Activated naive CD8-positive, alpha-beta T cell (primary cell): ENCODE data around the gene MITF.

Experiments used
- H3K27ac Mint-ChIP-seq: one replicate; pipeline ENCODE4 v1.8.0; 2021; ENCODE audit warnings: mixed read lengths
- H3K27me3 Mint-ChIP-seq: one replicate; pipeline ENCODE4 v1.8.0; 2021; ENCODE audit warnings: mixed read lengths
- H3K36me3 Mint-ChIP-seq: one replicate; pipeline ENCODE4 v1.8.0; 2021; ENCODE audit warnings: mixed read lengths
- H3K4me1 Mint-ChIP-seq: one replicate; pipeline ENCODE4 v1.8.0; 2021; ENCODE audit warnings: low read depth, mixed read lengths
- H3K4me3 Mint-ChIP-seq: one replicate; pipeline ENCODE4 v1.8.0; 2021; ENCODE audit warnings: mild to moderate bottlenecking, mixed read lengths
- H3K9me3 Mint-ChIP-seq: one replicate; pipeline ENCODE4 v1.8.0; 2021; ENCODE audit warnings: low read depth, mixed read lengths

The MITF gene

GRCh38 chr3:69739204-69740102, at the start of gene MITF:
Gene MITF, plus strand, starts transcription at chr3:69739464. Its CDS starts 134 bp downstream, at chr3:69739598.
- Mint-ChIP-seq H3K27me3 (peaks cover 40% of the 10 kb centered on the region), H3K27ac (no peak within 1 kb of the TSS), H3K4me1 (peaks cover 12% of the 10 kb centered on the region), H3K4me3 (peak within 1 kb of the TSS; percentile 32), H3K9me3 (no peaks in the 10 kb centered on the region), H3K36me3 (no peaks in the 10 kb centered on the region)

GRCh38 chr3:69691860-69692259, 47.4 kb upstream of the MITF start:
- Mint-ChIP-seq H3K4me1 (no peaks in the 10 kb centered on the region), H3K27me3 (peaks cover 2% of the 10 kb centered on the region)

GRCh38 chr3:69692761-69693160, 46.5 kb upstream of the MITF start:
- Mint-ChIP-seq H3K27me3 (peaks cover 2% of the 10 kb centered on the region), H3K4me1 (no peaks in the 10 kb centered on the region), H3K36me3 (no peaks in the 10 kb centered on the region), H3K4me3 (no peak overlapping the region), H3K9me3 (no peaks in the 10 kb centered on the region), H3K27ac (no peak overlapping the region)

More at GRCh38 chr3:69691860-69692259, 47.4 kb upstream of the MITF start:
- Mint-ChIP-seq H3K36me3 (no peaks in the 10 kb centered on the region), H3K27ac (no peak overlapping the region), H3K4me3 (no peak overlapping the region), H3K9me3 (no peaks in the 10 kb centered on the region)

GRCh38 chr3:69695443-69695842, 43.8 kb upstream of the MITF start:
- Mint-ChIP-seq H3K27ac (no peak overlapping the region), H3K36me3 (no peaks in the 10 kb centered on the region), H3K9me3 (no peaks in the 10 kb centered on the region), H3K4me3 (no peak overlapping the region), H3K4me1 (no peaks in the 10 kb centered on the region), H3K27me3 (peaks cover 2% of the 10 kb centered on the region)

GRCh38 chr3:69695933-69696332, 43.3 kb upstream of the MITF start:
- H3K27me3 Mint-ChIP-seq: no peaks in the 10 kb centered on the region
- H3K4me3 Mint-ChIP-seq: no peak overlapping the region
- no peaks in the 10 kb centered on the region for H3K36me3 Mint-ChIP-seq
- H3K27ac Mint-ChIP-seq: no peak overlapping the region
- no peaks in the 10 kb centered on the region for H3K4me1 Mint-ChIP-seq
- no peaks in the 10 kb centered on the region for H3K9me3 Mint-ChIP-seq

GRCh38 chr3:69696367-69696766, 42.9 kb upstream of the MITF start:
- no peak overlapping the region for H3K27ac Mint-ChIP-seq
- H3K36me3 Mint-ChIP-seq: no peaks in the 10 kb centered on the region
- H3K4me3 Mint-ChIP-seq: no peak overlapping the region
- H3K27me3 Mint-ChIP-seq: no peaks in the 10 kb centered on the region
- no peaks in the 10 kb centered on the region for H3K4me1 Mint-ChIP-seq
- no peaks in the 10 kb centered on the region for H3K9me3 Mint-ChIP-seq

- Mint-ChIP-seq H3K27me3 (no peaks in the 10 kb centered on the region), H3K36me3 (no peaks in the 10 kb centered on the region), H3K9me3 (no peaks in the 10 kb centered on the region)
Observed at GRCh38 chr3:69697381-69697780, 41.9 kb upstream of the MITF start.

GRCh38 chr3:69698728-69699127, 40.5 kb upstream of the MITF start:
- Mint-ChIP-seq H3K36me3 (no peaks in the 10 kb centered on the region), H3K4me3 (no peak overlapping the region), H3K9me3 (no peaks in the 10 kb centered on the region)

More at GRCh38 chr3:69697381-69697780, 41.9 kb upstream of the MITF start:
- no peak overlapping the region for H3K27ac Mint-ChIP-seq
- no peaks in the 10 kb centered on the region for H3K4me1 Mint-ChIP-seq
- no peak overlapping the region for H3K4me3 Mint-ChIP-seq

DNA sequence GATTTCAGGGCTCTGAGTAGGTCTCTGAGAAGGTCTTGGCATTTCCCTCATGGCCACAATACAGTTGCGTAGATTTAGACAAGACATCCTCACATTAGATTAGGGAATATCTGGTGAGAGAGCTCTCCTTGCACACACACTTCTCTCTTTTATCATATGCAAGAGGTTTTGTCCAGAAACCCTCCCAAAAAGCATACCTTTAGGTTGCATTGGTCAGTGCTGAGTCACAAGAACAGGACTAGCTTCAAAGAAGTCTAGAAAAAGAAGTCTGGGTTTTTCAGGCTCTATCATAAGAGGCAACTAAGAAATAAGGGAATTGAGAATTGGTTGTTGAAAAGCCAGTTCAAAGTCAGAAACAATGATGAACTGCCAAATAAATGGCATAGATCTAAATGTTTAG, 40.1 kb upstream of the MITF start:
- no peak overlapping the region for H3K4me3 Mint-ChIP-seq
- no peaks in the 10 kb centered on the region for H3K4me1 Mint-ChIP-seq
- H3K27me3 Mint-ChIP-seq: no peaks in the 10 kb centered on the region

More at GRCh38 chr3:69698728-69699127, 40.5 kb upstream of the MITF start:
- Mint-ChIP-seq H3K4me1 (no peaks in the 10 kb centered on the region), H3K27ac (no peak overlapping the region), H3K27me3 (no peaks in the 10 kb centered on the region)

GRCh38 chr3:69700949-69701348, 38.3 kb upstream of the MITF start:
- Mint-ChIP-seq H3K4me1 (no peaks in the 10 kb centered on the region), H3K36me3 (no peaks in the 10 kb centered on the region), H3K4me3 (no peak overlapping the region), H3K9me3 (no peaks in the 10 kb centered on the region), H3K27ac (no peak overlapping the region), H3K27me3 (no peaks in the 10 kb centered on the region)

More for the DNA sequence above, 40.1 kb upstream of the MITF start:
- H3K9me3 Mint-ChIP-seq: no peaks in the 10 kb centered on the region
- H3K27ac Mint-ChIP-seq: no peak overlapping the region
- H3K36me3 Mint-ChIP-seq: no peaks in the 10 kb centered on the region

DNA sequence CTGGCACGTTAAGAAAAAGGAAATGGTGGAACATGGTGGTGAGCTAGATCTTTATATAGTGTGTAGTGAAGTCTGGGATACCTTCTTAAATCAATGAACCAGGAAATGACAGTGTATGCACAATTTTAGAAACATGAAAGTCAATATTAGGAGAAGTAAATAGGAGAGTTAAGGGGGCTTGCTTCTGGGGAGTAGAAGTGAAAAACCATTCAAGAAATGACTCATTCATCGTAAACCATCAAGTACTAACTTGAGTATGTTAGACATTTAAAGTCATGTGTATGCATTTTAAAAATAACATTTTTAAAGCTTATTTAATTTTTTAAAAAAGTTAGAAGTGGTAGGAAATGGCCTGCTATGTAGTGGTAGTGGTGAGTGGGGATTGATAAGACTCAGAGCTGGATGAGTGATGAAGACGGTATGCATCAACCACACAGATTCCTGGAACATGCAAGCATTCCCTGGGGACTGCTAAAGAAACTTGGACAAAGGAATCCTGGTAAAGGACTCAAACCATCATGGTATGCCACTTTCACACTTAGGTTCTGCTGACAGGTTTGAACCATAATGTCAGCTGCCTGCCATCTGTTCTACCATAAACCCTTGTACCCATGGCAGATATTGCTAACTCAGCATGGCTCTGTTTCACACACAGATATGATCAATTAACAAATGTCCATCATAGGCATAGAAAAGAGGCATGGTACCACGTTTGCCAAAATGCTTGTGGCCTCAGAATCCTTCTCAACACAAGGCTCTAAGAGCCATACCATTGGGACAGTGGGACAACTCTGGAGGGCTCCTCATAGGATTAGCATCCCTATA, 28.9 kb upstream of the MITF start:
- Mint-ChIP-seq H3K4me1 (no peaks in the 10 kb centered on the region), H3K27me3 (no peaks in the 10 kb centered on the region), H3K27ac (no peak overlapping the region), H3K9me3 (no peaks in the 10 kb centered on the region), H3K36me3 (no peaks in the 10 kb centered on the region), H3K4me3 (no peak overlapping the region)

GRCh38 chr3:69712269-69712668, 27.0 kb upstream of the MITF start:
- Mint-ChIP-seq H3K36me3 (no peaks in the 10 kb centered on the region), H3K4me3 (no peak overlapping the region), H3K27ac (no peak overlapping the region), H3K9me3 (no peaks in the 10 kb centered on the region), H3K27me3 (no peaks in the 10 kb centered on the region), H3K4me1 (no peaks in the 10 kb centered on the region)

DNA sequence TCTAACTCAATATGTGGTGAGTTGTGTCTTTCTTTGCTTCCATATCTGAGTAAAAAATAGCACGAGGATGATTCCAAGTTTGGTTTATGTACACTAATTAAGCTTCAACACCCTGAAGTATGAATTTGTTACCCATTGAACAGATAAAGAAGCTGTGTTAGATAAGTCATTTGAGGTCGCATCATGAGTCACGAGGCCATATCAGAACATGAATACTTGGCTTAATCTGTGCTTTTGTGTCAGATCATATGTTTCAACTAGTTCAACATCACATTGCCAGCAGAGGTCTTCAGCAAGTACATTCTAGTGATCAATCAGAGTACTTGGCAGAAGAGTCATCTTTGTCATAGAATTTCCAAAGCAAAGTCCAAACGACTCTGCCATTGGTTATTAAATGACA, 26.3 kb upstream of the MITF start:
- no peaks in the 10 kb centered on the region for H3K4me1 Mint-ChIP-seq
- H3K36me3 Mint-ChIP-seq: no peaks in the 10 kb centered on the region
- H3K27ac Mint-ChIP-seq: no peak overlapping the region
- no peaks in the 10 kb centered on the region for H3K27me3 Mint-ChIP-seq
- H3K9me3 Mint-ChIP-seq: no peaks in the 10 kb centered on the region
- H3K4me3 Mint-ChIP-seq: no peak overlapping the region

GRCh38 chr3:69715204-69715603, 24.1 kb upstream of the MITF start:
- Mint-ChIP-seq H3K9me3 (no peaks in the 10 kb centered on the region), H3K27ac (no peak overlapping the region), H3K4me3 (no peak overlapping the region), H3K4me1 (no peaks in the 10 kb centered on the region), H3K36me3 (no peaks in the 10 kb centered on the region), H3K27me3 (no peaks in the 10 kb centered on the region)

DNA sequence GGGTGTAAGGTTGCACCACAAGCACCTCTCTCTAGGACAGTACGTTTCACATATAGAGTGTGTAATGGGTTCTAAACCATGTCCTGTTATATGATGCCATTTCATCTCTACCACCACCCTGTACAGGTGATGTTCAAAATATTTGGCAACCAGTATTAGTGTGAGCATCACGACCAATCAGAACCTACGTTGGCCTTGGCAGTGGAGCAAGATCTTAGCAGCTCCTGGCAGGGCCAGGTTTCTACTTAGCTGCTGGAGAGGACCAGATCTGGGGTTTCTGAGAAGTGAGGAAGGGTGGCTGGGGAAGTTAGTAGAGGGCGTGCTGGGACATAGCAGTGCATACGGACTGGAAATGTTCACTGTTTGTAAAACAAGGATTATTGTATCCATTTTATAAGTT, 23.1 kb upstream of the MITF start:
- Mint-ChIP-seq H3K27ac (no peak overlapping the region), H3K27me3 (no peaks in the 10 kb centered on the region), H3K4me3 (no peak overlapping the region), H3K36me3 (no peaks in the 10 kb centered on the region), H3K4me1 (no peaks in the 10 kb centered on the region), H3K9me3 (no peaks in the 10 kb centered on the region)
